Hematopoietic multipotent progenitor cell treated with erythropoietin and hydrocortisone succinate and interleukin-3 and kit ligand, for 15 days (in vitro differentiated cells): ENCODE data around the gene ARAP2.

Experiments used
- DNase-seq: peaks from one replicate; pipeline ENCODE4 v3.0.0-alpha.2; 2015; ENCODE audit warnings: low spot score

The ARAP2 gene

GRCh38 chr4:36111172-36111571, 133.1 kb downstream of the ARAP2 start:
- no peak for DNase-seq

GRCh38 chr4:36099509-36099908, 144.8 kb downstream of the ARAP2 start:
- DNase-seq: no peak

GRCh38 chr4:36094995-36095394, 149.3 kb downstream of the ARAP2 start:
- no peak for DNase-seq

- DNase-seq: no peak
Observed at GRCh38 chr4:36091997-36092396, 152.3 kb downstream of the ARAP2 start.

GRCh38 chr4:36088542-36088941, 155.8 kb downstream of the ARAP2 start:
- DNase-seq: no peak

- DNase-seq: no peak
Observed at GRCh38 chr4:36086261-36086786, 158.0 kb downstream of the ARAP2 start.

- no peak for DNase-seq
Observed at GRCh38 chr4:36082817-36083216, 161.5 kb downstream of the ARAP2 start.

- DNase-seq: no peak
Observed at GRCh38 chr4:36081185-36081584, 163.1 kb downstream of the ARAP2 start.

- DNase-seq: no peak
Observed at GRCh38 chr4:36079666-36080065, 164.6 kb downstream of the ARAP2 start.

GRCh38 chr4:36078319-36078718, 166.0 kb downstream of the ARAP2 start:
- no peak for DNase-seq

- no peak for DNase-seq
Observed at GRCh38 chr4:36072529-36072928, 171.8 kb downstream of the ARAP2 start.

GRCh38 chr4:36067116-36067515, 177.2 kb downstream of the ARAP2 start:
- DNase-seq: no peak

GRCh38 chr4:36065274-36065871, 178.9 kb downstream of the ARAP2 start:
- no peak for DNase-seq

GRCh38 chr4:36064117-36064516, 180.2 kb downstream of the ARAP2 start:
- no peak for DNase-seq

GRCh38 chr4:36056136-36056535, 188.2 kb downstream of the ARAP2 start:
- no peak for DNase-seq

GRCh38 chr4:36054694-36055422, 189.5 kb downstream of the ARAP2 start:
- no peak for DNase-seq

- no peak for DNase-seq
Observed at GRCh38 chr4:36053930-36054329, 190.4 kb downstream of the ARAP2 start.

GRCh38 chr4:36051634-36052033, 192.7 kb downstream of the ARAP2 start:
- DNase-seq: no peak

- DNase-seq: no peak
Observed at GRCh38 chr4:36046026-36046425, 198.3 kb downstream of the ARAP2 start.

- no peak for DNase-seq
Observed at GRCh38 chr4:36043901-36044300, 200.4 kb downstream of the ARAP2 start.

GRCh38 chr4:36043241-36043640, 201.1 kb downstream of the ARAP2 start:
- DNase-seq: no peak

- DNase-seq: no peak
Observed at GRCh38 chr4:36042122-36042970, 202.0 kb downstream of the ARAP2 start.

- DNase-seq: no peak
Observed at GRCh38 chr4:36041340-36041739, 203.0 kb downstream of the ARAP2 start.
